8988T (cell line): ENCODE results near the gene UBASH3A.

Source experiments
- DNase-seq: peaks from one replicate; pipeline ENCODE4 v3.0.0; 2011

UBASH3A gene

GRCh38 chr21:42375506-42375905, 28.2 kb upstream of the UBASH3A start:
- no peak for DNase-seq

DNA sequence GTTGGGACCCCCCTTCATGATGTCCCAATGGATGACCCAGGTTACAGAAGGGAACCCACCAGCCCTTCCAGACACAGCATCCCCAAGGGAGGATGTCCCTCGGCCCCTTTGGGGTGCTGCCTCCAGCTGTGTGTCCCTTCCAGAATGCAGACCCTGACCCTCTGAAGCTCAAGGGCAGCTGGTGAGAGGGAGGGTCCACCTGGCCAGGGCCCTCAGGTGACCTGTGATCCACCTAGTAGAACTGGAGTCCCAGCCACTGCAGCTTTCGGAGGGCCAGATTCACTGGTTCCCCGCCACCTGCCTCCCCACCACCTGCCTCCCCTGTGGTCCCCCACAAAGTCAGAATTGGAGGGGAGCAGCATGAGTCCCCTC, 27.8 kb upstream of the UBASH3A start:
- no peak for DNase-seq

GRCh38 chr21:42376338-42376982, 27.2 kb upstream of the UBASH3A start:
- DNase-seq = no peak

GRCh38 chr21:42377211-42377950, 26.3 kb upstream of the UBASH3A start:
- DNase-seq = no peak

DNA sequence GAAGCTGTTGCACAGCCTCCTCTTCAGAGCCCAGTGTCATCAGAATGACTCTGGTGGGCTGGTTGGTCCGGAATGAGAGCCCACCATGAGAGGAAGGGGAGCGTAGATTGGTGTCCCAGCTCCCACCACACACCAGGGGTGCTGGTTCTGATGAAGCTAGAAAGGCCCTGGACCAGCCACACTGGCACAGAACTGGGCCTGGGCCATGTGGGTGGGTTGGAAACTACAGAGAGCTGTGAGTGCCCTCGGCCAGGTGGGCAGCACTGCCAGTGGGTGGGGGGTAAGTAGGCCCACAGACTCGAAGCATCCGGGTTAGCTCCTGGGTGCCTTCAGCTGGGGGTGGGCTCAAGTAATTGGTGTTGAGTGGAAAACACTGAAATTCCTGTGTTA, 25.8 kb upstream of the UBASH3A start:
- no peak for DNase-seq

- no peak for DNase-seq
These were observed 25.3 kb upstream of the UBASH3A start for GRCh38 chr21:42378418-42378817.

- DNase-seq = no peak
These were observed 24.1 kb upstream of the UBASH3A start for GRCh38 chr21:42379426-42380215.

DNA sequence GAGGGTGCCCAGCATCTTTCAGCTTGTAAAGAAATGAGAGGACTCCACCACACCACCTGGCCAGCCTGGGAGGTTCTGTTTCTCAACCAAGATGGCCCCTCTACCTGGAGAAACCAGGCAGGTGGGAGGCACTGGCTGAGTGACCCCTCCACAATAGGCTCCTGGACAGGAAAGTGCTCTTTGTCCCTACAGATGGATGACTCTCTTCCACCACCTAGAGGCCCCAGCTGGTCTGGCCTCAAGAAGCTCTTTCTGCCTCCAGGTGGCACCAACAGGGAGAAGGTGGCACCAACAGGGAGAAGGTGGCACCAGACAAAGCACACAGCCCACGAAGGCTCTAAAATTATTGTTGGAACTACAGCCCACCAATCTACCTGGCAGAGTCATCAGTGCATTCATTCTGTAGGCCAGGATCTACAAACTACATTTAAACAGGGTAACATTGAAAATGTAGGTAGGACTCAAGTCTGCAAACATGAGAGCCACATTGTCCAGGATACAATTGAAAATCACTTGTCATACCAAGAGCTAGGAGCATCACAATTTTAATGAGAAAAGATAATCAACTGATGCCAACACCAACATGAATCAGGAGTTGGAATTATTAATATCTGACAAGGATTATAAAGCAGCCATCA, 22.2 kb upstream of the UBASH3A start:
- no peak for DNase-seq

GRCh38 chr21:42382915-42383314, 20.8 kb upstream of the UBASH3A start:
- DNase-seq = no peak

DNA sequence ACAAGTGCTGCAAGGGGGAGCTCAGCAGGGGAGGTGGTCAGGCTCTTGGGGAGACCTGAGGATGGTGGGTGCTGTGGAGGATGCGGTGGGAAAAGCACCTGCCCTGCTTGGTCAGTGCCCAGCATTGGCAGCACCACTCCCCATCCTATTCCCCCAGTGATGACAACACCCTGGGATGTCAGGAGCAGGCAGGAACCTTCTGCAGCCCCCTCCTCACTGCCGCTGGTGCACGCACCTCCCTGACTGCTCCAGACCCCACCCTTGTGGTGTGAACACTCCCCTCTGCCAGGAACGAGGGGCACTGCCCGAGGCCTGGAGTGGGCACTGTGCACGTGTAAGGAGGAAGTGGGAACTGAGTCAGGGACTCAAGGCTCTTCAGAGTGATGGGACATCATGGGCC, 20.4 kb upstream of the UBASH3A start:
- DNase-seq = no peak

- no peak for DNase-seq
These were observed 19.4 kb upstream of the UBASH3A start for GRCh38 chr21:42384156-42384945.

GRCh38 chr21:42384989-42385388, 18.7 kb upstream of the UBASH3A start:
- DNase-seq = no peak

- no peak for DNase-seq
These were observed 18.1 kb upstream of the UBASH3A start for GRCh38 chr21:42385619-42386018.

GRCh38 chr21:42386034-42386591, 17.6 kb upstream of the UBASH3A start:
- DNase-seq = no peak

- no peak for DNase-seq
These were observed 16.5 kb upstream of the UBASH3A start for GRCh38 chr21:42387164-42387563.

- DNase-seq = no peak
These were observed 15.8 kb upstream of the UBASH3A start for GRCh38 chr21:42387843-42388340.

GRCh38 chr21:42388740-42389448, 14.8 kb upstream of the UBASH3A start:
- no peak for DNase-seq

DNA sequence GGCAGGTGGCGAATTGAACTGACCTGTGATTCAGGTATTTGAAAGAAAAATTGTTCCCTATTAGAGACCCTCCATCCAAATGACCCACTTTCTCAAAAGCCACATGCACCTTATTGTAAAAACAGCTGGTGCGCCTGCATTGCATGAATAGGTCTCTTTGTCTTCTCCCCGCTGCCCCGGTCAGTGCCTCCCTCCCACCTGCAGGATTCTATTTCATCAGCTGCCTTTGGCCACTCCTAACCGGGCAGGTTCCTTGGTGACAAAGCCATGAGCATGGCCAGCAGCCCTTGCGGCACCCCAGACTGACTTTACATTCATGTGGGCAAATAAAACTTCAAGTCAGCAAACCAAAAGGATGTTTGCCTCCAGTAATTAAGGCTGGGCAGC, 14.3 kb upstream of the UBASH3A start:
- DNase-seq = no peak

DNA sequence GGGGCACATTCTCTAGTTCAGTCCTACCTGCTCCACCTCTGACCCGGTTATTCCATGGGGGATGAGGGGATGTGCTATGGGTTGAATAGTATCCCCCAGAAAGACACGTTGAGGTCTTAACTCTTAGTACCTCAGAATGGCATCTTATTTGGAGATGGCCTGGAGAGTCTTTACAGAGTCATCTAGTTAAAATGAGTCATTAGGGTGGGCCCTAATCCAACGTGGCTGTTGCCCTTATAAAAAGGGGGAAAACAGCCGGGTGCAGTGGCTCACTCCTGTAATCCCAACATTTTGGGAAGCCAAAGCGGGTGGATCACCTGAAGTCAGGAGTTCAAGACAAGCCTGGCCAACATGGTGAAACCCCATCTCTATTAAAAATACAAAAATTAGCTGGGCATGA, 13.5 kb upstream of the UBASH3A start:
- DNase-seq = no peak

- DNase-seq = no peak
These were observed 13.0 kb upstream of the UBASH3A start for GRCh38 chr21:42390696-42391095.

GRCh38 chr21:42391297-42391696, 12.4 kb upstream of the UBASH3A start:
- no peak for DNase-seq
